ENCODE data around the gene CAMSAP1. TPM values are rescaled to one million over a fixed set of nuclear protein-coding genes. Genes with fewer than 3 reads are reported as not detected.

CAMSAP1 gene
- polyA plus RNA-seq, 1 donor from 2014 or later, result 58.5 TPM

- no peak overlapping the region for H3K4me3 ChIP-seq (ENCODE audit: low read length)
- no peak overlapping the region for H3K4me2 ChIP-seq (ENCODE audit: low read length)
- no peak overlapping the region for H2AFZ ChIP-seq (ENCODE audit: low read depth, low read length)
- TF ChIP-seq MXI1 (conservative IDR thresholded peaks at IDR 0.05; ENCODE audit: poor library complexity, severe bottlenecking), result no peak
- no peak for TF ChIP-seq CTCF (IDR thresholded peaks at IDR 0.05; ENCODE audit: poor library complexity, severe bottlenecking)
- TF ChIP-seq TAF1 (IDR thresholded peaks at IDR 0.05; ENCODE audit: low read depth), result no peak
- TF ChIP-seq RAD21 (conservative IDR thresholded peaks at IDR 0.05), result no peak
- TF ChIP-seq POLR2AphosphoS5 (IDR thresholded peaks at IDR 0.05), result no peak
- no peak for TF ChIP-seq REST (IDR thresholded peaks at IDR 0.05; ENCODE audit: borderline replicate concordance)
- no peak for TF ChIP-seq EZH2 (IDR thresholded peaks at IDR 0.05; ENCODE audit: borderline replicate concordance, insufficient read depth, low read length, poor library complexity, severe bottlenecking)
- no peak for TF ChIP-seq EP300 (conservative IDR thresholded peaks at IDR 0.05; ENCODE audit: poor library complexity, severe bottlenecking)
- no peak for TF ChIP-seq SMC3 (conservative IDR thresholded peaks at IDR 0.05; ENCODE audit: poor library complexity)
- H3F3A ChIP-seq (ENCODE audit: insufficient read depth, low read length, poor library complexity, severe bottlenecking), result no peaks in the 10 kb centered on the region
- no peak overlapping the region for H3K27ac ChIP-seq (ENCODE audit: low read length)
- H3K9me2 ChIP-seq (ENCODE audit: insufficient read depth, low read length), result no peaks in the 10 kb centered on the region
- H3K9ac ChIP-seq (ENCODE audit: low read length), result no peak overlapping the region
- H3K27me3 ChIP-seq (ENCODE audit: insufficient read depth, low read depth, low read length), result no peaks in the 10 kb centered on the region
- no peaks in the 10 kb centered on the region for H4K20me1 ChIP-seq (ENCODE audit: insufficient read depth)
- no peaks in the 10 kb centered on the region for H3K36me3 ChIP-seq (ENCODE audit: insufficient read depth, low read length)
- H3K9me3 ChIP-seq (ENCODE audit: low read length), result no peaks in the 10 kb centered on the region
- no peaks in the 10 kb centered on the region for H3K79me2 ChIP-seq (replicated peaks; ENCODE audit: insufficient read depth, low read length)
Observed at GRCh38 chr9:135764731-135765130, 142.6 kb downstream of the CAMSAP1 start.

- TF ChIP-seq POLR2AphosphoS5 (IDR thresholded peaks at IDR 0.05), result no peak
- TF ChIP-seq MXI1 (conservative IDR thresholded peaks at IDR 0.05; ENCODE audit: poor library complexity, severe bottlenecking), result no peak
- no peak for TF ChIP-seq CTCF (IDR thresholded peaks at IDR 0.05; ENCODE audit: poor library complexity, severe bottlenecking)
- TF ChIP-seq TAF1 (IDR thresholded peaks at IDR 0.05; ENCODE audit: low read depth), result no peak
- TF ChIP-seq REST (IDR thresholded peaks at IDR 0.05; ENCODE audit: borderline replicate concordance), result no peak
- TF ChIP-seq EZH2 (IDR thresholded peaks at IDR 0.05; ENCODE audit: borderline replicate concordance, insufficient read depth, low read length, poor library complexity, severe bottlenecking), result no peak
- no peak for TF ChIP-seq RAD21 (conservative IDR thresholded peaks at IDR 0.05)
- TF ChIP-seq SMC3 (conservative IDR thresholded peaks at IDR 0.05; ENCODE audit: poor library complexity), result no peak
- no peak for TF ChIP-seq EP300 (conservative IDR thresholded peaks at IDR 0.05; ENCODE audit: poor library complexity, severe bottlenecking)
- no peaks in the 10 kb centered on the region for H3K9me3 ChIP-seq (ENCODE audit: low read length)
- H3K79me2 ChIP-seq (replicated peaks; ENCODE audit: insufficient read depth, low read length), result no peaks in the 10 kb centered on the region
- H3K4me2 ChIP-seq (ENCODE audit: low read length), result no peak overlapping the region
- H4K20me1 ChIP-seq (ENCODE audit: insufficient read depth), result no peaks in the 10 kb centered on the region
- no peaks in the 10 kb centered on the region for H3K36me3 ChIP-seq (ENCODE audit: insufficient read depth, low read length)
- H3K27ac ChIP-seq (ENCODE audit: low read length), result no peak overlapping the region
- no peak overlapping the region for H3K9ac ChIP-seq (ENCODE audit: low read length)
- no peaks in the 10 kb centered on the region for H3K27me3 ChIP-seq (ENCODE audit: insufficient read depth, low read depth, low read length)
- no peaks in the 10 kb centered on the region for H3F3A ChIP-seq (ENCODE audit: insufficient read depth, low read length, poor library complexity, severe bottlenecking)
- no peak overlapping the region for H2AFZ ChIP-seq (ENCODE audit: low read depth, low read length)
- H3K4me3 ChIP-seq (ENCODE audit: low read length), result no peak overlapping the region
- H3K9me2 ChIP-seq (ENCODE audit: insufficient read depth, low read length), result no peaks in the 10 kb centered on the region
Observed at GRCh38 chr9:135763716-135764446, 143.5 kb downstream of the CAMSAP1 start.

Measured in neural cell (in vitro differentiated cells).